ENCODE data around the gene UMPS.

DNA sequence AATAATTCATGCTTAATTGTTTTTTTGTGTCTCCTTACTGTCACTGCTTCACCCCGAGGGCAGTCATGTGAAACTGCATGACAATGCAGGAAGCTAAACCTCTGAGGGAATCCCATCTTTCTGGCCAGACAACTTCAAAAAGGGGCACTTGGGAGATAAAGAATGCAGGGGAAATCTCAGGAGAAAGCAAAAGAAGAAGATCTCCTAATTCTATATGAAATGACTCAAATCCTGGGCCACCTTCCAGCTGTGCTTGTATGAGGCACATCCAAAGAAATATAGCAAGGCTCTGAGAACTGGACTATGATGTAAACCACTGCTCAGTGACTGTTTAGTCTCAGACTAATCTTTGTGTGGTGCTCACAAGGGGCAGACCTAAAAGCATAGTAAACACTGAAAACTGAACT lies 22.6 kb upstream of the UMPS start:
- TF ChIP-seq YY1 (tag by site-specific recombination; IDR thresholded peaks at IDR 0.05) (no peak), ZNF76 (tag by site-specific recombination; IDR thresholded peaks at IDR 0.05; ENCODE audit: borderline replicate concordance, low read depth) (no peak), TCF7L2 (IDR thresholded peaks at IDR 0.05; ENCODE audit: borderline replicate concordance, low read depth, low read length) (no peak), ZNF132 (tag by site-specific recombination; IDR thresholded peaks at IDR 0.05; ENCODE audit: borderline replicate concordance) (no peak), ZNF776 (tag by site-specific recombination; IDR thresholded peaks at IDR 0.05; ENCODE audit: borderline replicate concordance) (no peak), ZBTB1 (tag by site-specific recombination; IDR thresholded peaks at IDR 0.05) (no peak), TRIM28 (IDR thresholded peaks at IDR 0.05; ENCODE audit: borderline replicate concordance, low read length) (no peak), ZBTB7A (tag by site-specific recombination; IDR thresholded peaks at IDR 0.05; ENCODE audit: low read depth) (no peak), MZF1 (tag by site-specific recombination; IDR thresholded peaks at IDR 0.05; ENCODE audit: borderline replicate concordance) (no peak), KLF9 (tag by site-specific recombination; IDR thresholded peaks at IDR 0.05; ENCODE audit: low read depth) (no peak), ZFP3 (tag by site-specific recombination; IDR thresholded peaks at IDR 0.05; ENCODE audit: low read depth) (no peak)
- TF ChIP-seq, protein P1, sequence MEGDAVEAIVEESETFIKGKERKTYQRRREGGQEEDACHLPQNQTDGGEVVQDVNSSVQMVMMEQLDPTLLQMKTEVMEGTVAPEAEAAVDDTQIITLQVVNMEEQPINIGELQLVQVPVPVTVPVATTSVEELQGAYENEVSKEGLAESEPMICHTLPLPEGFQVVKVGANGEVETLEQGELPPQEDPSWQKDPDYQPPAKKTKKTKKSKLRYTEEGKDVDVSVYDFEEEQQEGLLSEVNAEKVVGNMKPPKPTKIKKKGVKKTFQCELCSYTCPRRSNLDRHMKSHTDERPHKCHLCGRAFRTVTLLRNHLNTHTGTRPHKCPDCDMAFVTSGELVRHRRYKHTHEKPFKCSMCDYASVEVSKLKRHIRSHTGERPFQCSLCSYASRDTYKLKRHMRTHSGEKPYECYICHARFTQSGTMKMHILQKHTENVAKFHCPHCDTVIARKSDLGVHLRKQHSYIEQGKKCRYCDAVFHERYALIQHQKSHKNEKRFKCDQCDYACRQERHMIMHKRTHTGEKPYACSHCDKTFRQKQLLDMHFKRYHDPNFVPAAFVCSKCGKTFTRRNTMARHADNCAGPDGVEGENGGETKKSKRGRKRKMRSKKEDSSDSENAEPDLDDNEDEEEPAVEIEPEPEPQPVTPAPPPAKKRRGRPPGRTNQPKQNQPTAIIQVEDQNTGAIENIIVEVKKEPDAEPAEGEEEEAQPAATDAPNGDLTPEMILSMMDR (tag by site-specific recombination; IDR thresholded peaks at IDR 0.05): no peak
- TF ChIP-seq, protein P2, sequence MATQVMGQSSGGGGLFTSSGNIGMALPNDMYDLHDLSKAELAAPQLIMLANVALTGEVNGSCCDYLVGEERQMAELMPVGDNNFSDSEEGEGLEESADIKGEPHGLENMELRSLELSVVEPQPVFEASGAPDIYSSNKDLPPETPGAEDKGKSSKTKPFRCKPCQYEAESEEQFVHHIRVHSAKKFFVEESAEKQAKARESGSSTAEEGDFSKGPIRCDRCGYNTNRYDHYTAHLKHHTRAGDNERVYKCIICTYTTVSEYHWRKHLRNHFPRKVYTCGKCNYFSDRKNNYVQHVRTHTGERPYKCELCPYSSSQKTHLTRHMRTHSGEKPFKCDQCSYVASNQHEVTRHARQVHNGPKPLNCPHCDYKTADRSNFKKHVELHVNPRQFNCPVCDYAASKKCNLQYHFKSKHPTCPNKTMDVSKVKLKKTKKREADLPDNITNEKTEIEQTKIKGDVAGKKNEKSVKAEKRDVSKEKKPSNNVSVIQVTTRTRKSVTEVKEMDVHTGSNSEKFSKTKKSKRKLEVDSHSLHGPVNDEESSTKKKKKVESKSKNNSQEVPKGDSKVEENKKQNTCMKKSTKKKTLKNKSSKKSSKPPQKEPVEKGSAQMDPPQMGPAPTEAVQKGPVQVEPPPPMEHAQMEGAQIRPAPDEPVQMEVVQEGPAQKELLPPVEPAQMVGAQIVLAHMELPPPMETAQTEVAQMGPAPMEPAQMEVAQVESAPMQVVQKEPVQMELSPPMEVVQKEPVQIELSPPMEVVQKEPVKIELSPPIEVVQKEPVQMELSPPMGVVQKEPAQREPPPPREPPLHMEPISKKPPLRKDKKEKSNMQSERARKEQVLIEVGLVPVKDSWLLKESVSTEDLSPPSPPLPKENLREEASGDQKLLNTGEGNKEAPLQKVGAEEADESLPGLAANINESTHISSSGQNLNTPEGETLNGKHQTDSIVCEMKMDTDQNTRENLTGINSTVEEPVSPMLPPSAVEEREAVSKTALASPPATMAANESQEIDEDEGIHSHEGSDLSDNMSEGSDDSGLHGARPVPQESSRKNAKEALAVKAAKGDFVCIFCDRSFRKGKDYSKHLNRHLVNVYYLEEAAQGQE (tag by site-specific recombination; IDR thresholded peaks at IDR 0.05): no peak

Measured in HEK293 (cell line).